Neural crest cell (in vitro differentiated cells): ENCODE data around the gene ZC3HAV1. TPM values are rescaled to one million over a fixed set of nuclear protein-coding genes. Genes with fewer than 3 reads are reported as not detected.

Experiments
- DNase-seq: peaks from one replicate; pipeline ENCODE4 v3.0.0; 2021; ENCODE audit warnings: low read depth, mixed read lengths, low spot score
- H3K27ac Mint-ChIP-seq: one replicate; pipeline ENCODE4 v1.8.0; 2021; ENCODE audit warnings: mild to moderate bottlenecking, mixed read lengths; ENCODE audit not compliant: unreplicated experiment
- H3K27me3 Mint-ChIP-seq: 2 replicates; pipeline ENCODE4 v1.8.0; 2021; ENCODE audit warnings: low read depth, mild to moderate bottlenecking, mixed read lengths
- H3K36me3 Mint-ChIP-seq: 2 replicates; pipeline ENCODE4 v1.8.0; 2021; ENCODE audit warnings: low read depth, mild to moderate bottlenecking, mixed read lengths
- H3K4me1 Mint-ChIP-seq: 2 replicates; pipeline ENCODE4 v1.8.0; 2021; ENCODE audit warnings: mixed read lengths
- H3K4me3 Mint-ChIP-seq: one replicate; pipeline ENCODE4 v1.8.0; 2021; ENCODE audit warnings: mild to moderate bottlenecking, mixed read lengths
- H3K9me3 Mint-ChIP-seq: 2 replicates; pipeline ENCODE4 v1.8.0; 2021; ENCODE audit warnings: mixed read lengths
- total RNA-seq: library from RNA; stranded (reverse); gene quantifications from 2 replicates; pipeline ENCODE4 v1.2.1, GENCODE V29; 2021
- TF ChIP-seq, protein P1 (sequence below): fragments of 200-600 bp; sonication (generic); conservative IDR thresholded peaks from 2 replicates; pipeline ENCODE4 v1.5.0; 2021; ENCODE audit warnings: antibody characterized with exemption, mild to moderate bottlenecking

The ZC3HAV1 gene
- total RNA-seq, 1 donor from 2014 or later: 19.6 TPM

DNA sequence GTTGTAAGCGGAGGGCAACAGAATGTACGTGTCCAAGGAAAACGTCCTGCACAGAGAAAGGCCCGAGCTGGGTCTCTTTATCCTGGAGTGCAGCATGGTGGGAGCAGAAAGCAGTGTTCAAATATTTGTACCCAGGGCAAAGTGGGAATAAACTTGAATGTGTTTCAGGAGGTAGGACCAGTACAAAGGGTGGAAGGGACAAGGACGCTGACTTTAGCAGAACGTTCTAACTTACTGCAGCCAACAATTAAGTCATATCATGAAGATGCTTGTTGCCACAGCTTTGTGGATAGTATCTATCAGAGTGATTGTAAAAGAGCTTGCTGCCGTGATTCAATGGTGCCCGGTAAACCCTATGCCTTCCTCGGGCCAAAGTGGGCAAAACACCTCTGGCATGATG is 43.2 kb downstream of the ZC3HAV1 start:
- Mint-ChIP-seq H3K4me3 (no peak overlapping the region), H3K9me3 (no peaks in the 10 kb centered on the region), H3K27me3 (no peaks in the 10 kb centered on the region), H3K27ac (no peak overlapping the region), H3K4me1 (no peaks in the 10 kb centered on the region), H3K36me3 (peaks cover 20% of the 10 kb centered on the region)
- DNase-seq: no peak
- TF ChIP-seq, protein P1, sequence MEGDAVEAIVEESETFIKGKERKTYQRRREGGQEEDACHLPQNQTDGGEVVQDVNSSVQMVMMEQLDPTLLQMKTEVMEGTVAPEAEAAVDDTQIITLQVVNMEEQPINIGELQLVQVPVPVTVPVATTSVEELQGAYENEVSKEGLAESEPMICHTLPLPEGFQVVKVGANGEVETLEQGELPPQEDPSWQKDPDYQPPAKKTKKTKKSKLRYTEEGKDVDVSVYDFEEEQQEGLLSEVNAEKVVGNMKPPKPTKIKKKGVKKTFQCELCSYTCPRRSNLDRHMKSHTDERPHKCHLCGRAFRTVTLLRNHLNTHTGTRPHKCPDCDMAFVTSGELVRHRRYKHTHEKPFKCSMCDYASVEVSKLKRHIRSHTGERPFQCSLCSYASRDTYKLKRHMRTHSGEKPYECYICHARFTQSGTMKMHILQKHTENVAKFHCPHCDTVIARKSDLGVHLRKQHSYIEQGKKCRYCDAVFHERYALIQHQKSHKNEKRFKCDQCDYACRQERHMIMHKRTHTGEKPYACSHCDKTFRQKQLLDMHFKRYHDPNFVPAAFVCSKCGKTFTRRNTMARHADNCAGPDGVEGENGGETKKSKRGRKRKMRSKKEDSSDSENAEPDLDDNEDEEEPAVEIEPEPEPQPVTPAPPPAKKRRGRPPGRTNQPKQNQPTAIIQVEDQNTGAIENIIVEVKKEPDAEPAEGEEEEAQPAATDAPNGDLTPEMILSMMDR: no peak

- Mint-ChIP-seq H3K4me1 (no peaks in the 10 kb centered on the region), H3K4me3 (no peak overlapping the region), H3K36me3 (peaks cover 20% of the 10 kb centered on the region), H3K27ac (no peak overlapping the region), H3K27me3 (no peaks in the 10 kb centered on the region), H3K9me3 (no peaks in the 10 kb centered on the region)
- TF ChIP-seq, protein P1: no peak
- DNase-seq: no peak
Observed at GRCh38 chr7:139065323-139065722, 44.2 kb downstream of the ZC3HAV1 start.

- no peaks in the 10 kb centered on the region for H3K4me1 Mint-ChIP-seq
- H3K36me3 Mint-ChIP-seq: peaks cover 6% of the 10 kb centered on the region
- no peaks in the 10 kb centered on the region for H3K27me3 Mint-ChIP-seq
- TF ChIP-seq, protein P1: no peak
- DNase-seq: no peak
- no peaks in the 10 kb centered on the region for H3K9me3 Mint-ChIP-seq
- no peak overlapping the region for H3K27ac Mint-ChIP-seq
- H3K4me3 Mint-ChIP-seq: no peak overlapping the region
Observed at GRCh38 chr7:139061416-139061815, 48.1 kb downstream of the ZC3HAV1 start.

GRCh38 chr7:139060695-139061237 is 48.8 kb downstream of the ZC3HAV1 start:
- Mint-ChIP-seq H3K4me3 (no peak overlapping the region), H3K4me1 (no peaks in the 10 kb centered on the region), H3K27me3 (no peaks in the 10 kb centered on the region), H3K36me3 (peaks cover 4% of the 10 kb centered on the region), H3K9me3 (no peaks in the 10 kb centered on the region), H3K27ac (no peak overlapping the region)
- DNase-seq: no peak
- TF ChIP-seq, protein P1: no peak

DNA sequence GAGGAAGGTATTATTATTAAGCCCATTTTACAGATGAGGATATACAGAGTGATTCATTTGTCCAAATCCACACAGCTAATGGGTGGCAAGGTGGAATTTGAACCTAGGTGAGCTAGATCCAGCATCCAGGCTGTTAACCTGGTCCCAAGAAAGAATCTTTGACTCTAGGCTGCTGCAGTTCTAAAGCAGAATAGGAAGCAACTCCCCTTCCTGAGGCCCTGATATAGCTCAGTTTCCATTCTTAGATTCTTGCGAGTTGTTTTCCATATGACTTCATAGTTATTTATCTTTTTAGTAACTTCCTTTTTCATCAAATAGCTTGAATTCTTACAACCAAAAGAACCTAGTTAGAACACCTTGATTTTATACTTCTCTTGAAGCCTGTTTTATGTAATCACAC is 49.6 kb downstream of the ZC3HAV1 start:
- H3K27me3 Mint-ChIP-seq: no peaks in the 10 kb centered on the region
- H3K4me3 Mint-ChIP-seq: no peak overlapping the region
- DNase-seq: no peak
- H3K9me3 Mint-ChIP-seq: no peaks in the 10 kb centered on the region
- peaks cover 2% of the 10 kb centered on the region for H3K36me3 Mint-ChIP-seq
- H3K4me1 Mint-ChIP-seq: no peaks in the 10 kb centered on the region
- TF ChIP-seq, protein P1: no peak
- H3K27ac Mint-ChIP-seq: no peak overlapping the region

GRCh38 chr7:139058943-139059342 is 50.6 kb downstream of the ZC3HAV1 start:
- Mint-ChIP-seq H3K27me3 (no peaks in the 10 kb centered on the region), H3K9me3 (no peaks in the 10 kb centered on the region), H3K4me3 (no peak overlapping the region), H3K4me1 (no peaks in the 10 kb centered on the region), H3K27ac (no peak overlapping the region), H3K36me3 (peaks cover 3% of the 10 kb centered on the region)
- TF ChIP-seq, protein P1: no peak
- no peak for DNase-seq
